HEK293 (cell line): ENCODE data around the gene ECI1.

Source experiments
- ZNF362 ChIP-seq: fragments of 450-650 bp; formaldehyde crosslinking; IDR thresholded peaks from 2 replicates; pipeline ENCODE4 v1.5.1; 2016; ENCODE audit warnings: missing biosample characterization, missing genetic modification characterization
- ZNF501 ChIP-seq: fragments of 450-650 bp; formaldehyde crosslinking; IDR thresholded peaks from 2 replicates; pipeline ENCODE4 v1.5.1; 2016; ENCODE audit warnings: missing biosample characterization, missing genetic modification characterization
- TF ChIP-seq, protein P1 (sequence below): fragments of 450-650 bp; formaldehyde crosslinking; IDR thresholded peaks from 2 replicates; pipeline ENCODE4 v1.5.1; 2016; ENCODE audit warnings: missing biosample characterization, missing genetic modification characterization

GRCh38 chr16:2256531-2257140, 5.2 kb upstream of the ECI1 start:
- TF ChIP-seq, protein P1, sequence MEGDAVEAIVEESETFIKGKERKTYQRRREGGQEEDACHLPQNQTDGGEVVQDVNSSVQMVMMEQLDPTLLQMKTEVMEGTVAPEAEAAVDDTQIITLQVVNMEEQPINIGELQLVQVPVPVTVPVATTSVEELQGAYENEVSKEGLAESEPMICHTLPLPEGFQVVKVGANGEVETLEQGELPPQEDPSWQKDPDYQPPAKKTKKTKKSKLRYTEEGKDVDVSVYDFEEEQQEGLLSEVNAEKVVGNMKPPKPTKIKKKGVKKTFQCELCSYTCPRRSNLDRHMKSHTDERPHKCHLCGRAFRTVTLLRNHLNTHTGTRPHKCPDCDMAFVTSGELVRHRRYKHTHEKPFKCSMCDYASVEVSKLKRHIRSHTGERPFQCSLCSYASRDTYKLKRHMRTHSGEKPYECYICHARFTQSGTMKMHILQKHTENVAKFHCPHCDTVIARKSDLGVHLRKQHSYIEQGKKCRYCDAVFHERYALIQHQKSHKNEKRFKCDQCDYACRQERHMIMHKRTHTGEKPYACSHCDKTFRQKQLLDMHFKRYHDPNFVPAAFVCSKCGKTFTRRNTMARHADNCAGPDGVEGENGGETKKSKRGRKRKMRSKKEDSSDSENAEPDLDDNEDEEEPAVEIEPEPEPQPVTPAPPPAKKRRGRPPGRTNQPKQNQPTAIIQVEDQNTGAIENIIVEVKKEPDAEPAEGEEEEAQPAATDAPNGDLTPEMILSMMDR (tag by site-specific recombination) = no peak
- no peak for TF ChIP-seq ZNF362 (tag by site-specific recombination)
- no peak for TF ChIP-seq ZNF501
